HG02571 (cell line): Measurements from ENCODE around the gene HSCB.
A peak's percentile ranks its signal among the peaks of the same experiment; 100 is the strongest.
"Not testable (repeated sequence)": the region's sequence is repeated elsewhere in the genome, so short reads cannot be mapped to it uniquely, and the experiment has no call there.

Experiments
- ATAC-seq: cut with Tn5 transposase; IDR thresholded peaks from one replicate; pipeline ENCODE4 v1.9.1; 2021; ENCODE audit warnings: mild to moderate bottlenecking, moderate library complexity; ENCODE audit not compliant: unreplicated experiment

HSCB gene, protein sequence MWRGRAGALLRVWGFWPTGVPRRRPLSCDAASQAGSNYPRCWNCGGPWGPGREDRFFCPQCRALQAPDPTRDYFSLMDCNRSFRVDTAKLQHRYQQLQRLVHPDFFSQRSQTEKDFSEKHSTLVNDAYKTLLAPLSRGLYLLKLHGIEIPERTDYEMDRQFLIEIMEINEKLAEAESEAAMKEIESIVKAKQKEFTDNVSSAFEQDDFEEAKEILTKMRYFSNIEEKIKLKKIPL

DNA sequence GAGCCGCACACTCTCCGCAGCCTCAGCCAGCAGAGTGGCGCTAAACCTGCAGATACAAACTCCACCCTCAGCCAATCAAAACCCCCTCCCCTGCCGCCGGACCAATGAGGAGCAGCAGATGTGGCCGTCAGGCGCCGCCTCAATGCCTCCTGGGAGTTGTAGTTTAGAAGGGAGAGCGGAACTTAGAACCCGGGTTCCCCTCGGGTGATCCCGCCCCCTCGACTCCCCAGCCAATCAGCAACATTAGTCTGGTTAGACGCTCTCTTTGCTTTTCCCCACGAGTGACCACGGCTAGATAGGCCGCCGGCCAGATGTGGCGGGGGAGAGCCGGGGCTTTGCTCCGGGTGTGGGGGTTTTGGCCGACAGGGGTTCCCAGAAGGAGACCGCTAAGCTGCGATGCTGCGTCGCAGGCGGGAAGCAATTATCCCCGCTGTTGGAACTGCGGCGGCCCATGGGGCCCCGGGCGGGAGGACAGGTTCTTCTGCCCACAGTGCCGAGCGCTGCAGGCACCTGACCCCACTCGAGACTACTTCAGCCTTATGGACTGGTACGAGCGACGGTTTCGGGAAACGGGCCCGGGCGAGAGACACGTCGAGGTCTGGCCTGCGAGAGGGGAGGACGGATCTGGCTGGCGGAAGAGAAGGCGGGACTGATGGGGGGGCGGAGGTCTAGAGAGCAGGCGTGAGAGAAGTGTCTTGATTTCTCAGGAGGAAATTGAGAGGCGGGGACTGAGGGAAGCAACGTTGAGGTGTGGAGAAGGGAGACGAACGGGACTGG is at the start of gene HSCB, which contains the start of gene CHEK2:
Gene HSCB (plus strand): TSS at position 255 of the 777 bp plus-strand sequence. CDS start 57 bp downstream, at position 312.
Gene CHEK2 (minus strand): TSS at position 36 of the 777 bp plus-strand sequence. CDS start 7,099 bp downstream, outside the sequence.
- ATAC-seq = peak; percentile 92

DNA sequence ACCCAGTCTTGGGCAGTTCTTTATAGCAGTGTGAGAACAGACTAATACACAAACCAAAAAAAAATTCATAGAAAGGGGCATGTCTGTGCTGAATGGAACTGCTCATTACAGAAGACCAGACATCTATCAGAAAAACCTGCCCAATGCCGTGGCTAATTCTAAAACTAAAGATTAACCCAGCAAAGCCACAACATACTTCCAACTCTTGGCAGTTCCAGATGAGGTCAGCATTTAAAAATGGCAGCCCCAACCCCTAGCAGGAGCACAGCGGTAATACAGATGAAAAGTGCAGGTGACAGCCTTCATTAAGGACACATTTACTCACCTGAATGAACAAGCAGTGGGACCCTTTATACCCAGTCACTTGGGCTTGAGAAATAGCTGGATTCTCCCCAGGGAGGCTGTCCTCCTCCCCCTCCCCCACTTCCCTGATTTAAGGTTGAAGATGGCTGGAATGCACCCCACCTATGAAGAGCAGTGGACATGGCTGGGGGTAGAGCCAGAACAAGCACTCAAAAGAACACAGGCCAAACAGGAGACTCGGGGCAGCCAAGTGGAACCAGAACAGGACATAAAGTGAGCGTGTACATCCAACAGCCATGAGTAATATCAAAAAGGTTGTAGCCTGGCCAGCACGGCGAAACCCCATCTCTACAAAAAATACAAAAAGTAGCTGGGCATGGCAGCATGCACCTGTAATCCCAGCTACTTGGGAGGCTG is 48.6 kb upstream of the HSCB start:
- not testable (repeated sequence) for ATAC-seq

DNA sequence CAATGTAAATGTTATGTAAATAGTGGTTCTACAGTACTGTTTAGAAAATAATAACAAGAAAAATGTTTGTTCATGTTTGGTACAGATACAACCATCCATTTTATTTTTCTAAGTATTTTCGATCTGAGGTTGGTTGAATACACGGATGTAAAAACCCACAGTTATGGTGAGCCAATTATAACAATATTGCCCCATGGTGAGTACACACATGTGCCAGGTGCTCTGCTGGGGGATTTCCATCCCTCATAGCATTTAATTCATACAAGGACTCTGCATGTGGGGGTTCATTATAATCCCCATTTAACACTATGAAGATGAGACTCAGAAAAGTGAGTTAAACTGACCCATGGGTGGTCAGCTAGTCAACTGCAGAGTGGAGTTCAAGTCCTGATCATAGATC is 38.9 kb upstream of the HSCB start:
- ATAC-seq = no peak

DNA sequence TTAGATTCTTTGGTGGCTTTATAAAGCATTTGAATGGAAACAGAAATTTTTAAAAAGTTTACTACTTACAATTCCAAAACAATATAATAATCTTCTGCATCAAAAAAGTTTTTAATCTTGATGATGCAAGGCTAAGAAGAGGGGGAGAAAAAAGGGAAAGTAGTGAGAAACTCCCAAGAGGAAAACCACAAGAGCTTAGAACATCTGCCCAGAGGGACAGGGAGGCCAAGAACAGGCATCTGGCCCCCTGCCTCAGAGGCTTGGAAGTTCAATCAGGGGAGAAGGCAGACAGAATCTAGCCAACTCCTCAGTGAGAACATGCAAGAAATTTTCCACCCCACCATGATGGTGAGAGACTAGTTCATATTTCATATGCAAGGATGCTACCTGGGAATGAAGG is 38.4 kb upstream of the HSCB start:
- no peak for ATAC-seq

DNA sequence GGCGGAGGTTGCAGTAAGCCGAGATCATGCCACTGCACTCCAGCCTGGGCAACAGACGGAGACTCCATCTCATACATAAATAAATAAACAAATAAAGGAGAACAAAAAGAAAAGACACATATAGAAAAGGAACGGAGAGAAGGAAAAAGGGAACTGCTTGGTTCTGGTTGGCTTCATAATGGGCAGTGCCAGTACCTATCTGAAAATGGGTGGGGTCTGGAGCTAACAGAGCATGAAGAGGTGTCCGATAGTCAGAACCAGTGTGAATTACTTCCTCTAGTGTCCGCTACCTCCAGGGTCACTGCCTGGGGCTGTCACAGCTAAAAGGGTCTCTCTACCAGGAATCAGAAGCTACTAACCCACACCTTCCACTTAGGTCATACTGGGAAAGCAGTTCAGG is 35.0 kb upstream of the HSCB start:
- no peak for ATAC-seq

DNA sequence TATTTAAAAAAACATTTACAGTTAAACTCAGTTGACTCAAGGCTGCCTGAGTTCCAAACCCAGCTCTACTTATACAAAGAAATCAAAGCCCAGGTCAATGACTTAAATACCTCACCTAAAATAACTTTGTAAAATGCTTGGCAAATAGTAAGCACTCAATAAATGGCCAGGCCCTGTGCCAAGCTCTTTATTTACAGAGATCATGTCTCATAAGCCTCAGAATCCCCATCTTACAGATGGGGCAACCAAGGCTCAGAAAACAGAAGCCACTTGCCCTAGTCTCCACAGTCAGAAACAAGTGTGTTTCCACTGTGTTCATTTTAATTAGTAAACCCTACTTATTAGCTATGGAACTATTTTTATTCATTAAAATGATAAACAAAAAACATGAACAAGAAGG is 31.7 kb upstream of the HSCB start:
- ATAC-seq = no peak

DNA sequence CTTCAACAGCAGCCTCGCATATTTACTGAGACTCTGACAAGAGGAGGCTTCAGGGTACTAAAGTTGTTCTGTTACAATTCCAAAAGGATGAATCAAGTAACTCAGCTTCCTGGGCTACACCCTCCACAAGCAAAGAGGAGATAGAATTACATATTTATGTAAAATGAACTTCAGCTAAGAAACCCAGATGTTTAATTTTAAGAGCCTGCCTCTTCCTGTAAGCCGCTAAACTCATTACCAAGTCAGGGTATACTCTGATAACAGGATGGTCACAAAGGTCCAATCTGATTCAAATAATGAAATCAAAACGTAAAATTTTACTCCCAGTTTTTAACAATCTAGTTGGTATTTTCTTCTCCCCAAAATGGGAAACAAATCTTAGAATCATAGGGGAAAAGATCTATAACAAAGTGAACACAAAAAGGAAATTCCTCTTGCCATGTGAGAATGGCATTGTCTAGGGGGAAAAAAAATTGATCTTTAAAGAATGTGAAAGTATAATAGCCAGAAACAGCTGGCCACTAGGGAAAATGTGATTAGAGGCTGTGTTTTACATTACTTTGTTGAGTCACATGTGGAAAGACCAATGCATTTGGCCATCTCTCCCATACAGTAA is 31.2 kb upstream of the HSCB start:
- no peak for ATAC-seq

DNA sequence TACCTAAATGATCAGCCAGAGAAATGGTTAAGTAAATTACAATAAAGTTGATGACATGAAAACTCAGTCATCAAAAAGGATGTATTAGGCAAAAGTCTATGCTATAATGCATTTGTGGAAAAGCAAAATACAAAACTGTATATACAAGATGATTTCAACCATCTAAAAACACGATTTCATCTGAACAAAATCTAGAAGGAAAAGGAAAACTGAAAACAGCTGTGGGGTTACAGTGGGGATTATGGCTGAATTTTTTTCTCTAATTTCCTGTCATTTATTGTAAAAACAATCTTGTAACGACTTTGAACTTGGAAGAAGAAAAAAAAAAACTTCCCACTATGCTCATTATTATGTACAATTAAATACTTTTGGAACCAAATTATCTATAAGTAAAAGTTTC is 30.5 kb upstream of the HSCB start:
- no peak for ATAC-seq

DNA sequence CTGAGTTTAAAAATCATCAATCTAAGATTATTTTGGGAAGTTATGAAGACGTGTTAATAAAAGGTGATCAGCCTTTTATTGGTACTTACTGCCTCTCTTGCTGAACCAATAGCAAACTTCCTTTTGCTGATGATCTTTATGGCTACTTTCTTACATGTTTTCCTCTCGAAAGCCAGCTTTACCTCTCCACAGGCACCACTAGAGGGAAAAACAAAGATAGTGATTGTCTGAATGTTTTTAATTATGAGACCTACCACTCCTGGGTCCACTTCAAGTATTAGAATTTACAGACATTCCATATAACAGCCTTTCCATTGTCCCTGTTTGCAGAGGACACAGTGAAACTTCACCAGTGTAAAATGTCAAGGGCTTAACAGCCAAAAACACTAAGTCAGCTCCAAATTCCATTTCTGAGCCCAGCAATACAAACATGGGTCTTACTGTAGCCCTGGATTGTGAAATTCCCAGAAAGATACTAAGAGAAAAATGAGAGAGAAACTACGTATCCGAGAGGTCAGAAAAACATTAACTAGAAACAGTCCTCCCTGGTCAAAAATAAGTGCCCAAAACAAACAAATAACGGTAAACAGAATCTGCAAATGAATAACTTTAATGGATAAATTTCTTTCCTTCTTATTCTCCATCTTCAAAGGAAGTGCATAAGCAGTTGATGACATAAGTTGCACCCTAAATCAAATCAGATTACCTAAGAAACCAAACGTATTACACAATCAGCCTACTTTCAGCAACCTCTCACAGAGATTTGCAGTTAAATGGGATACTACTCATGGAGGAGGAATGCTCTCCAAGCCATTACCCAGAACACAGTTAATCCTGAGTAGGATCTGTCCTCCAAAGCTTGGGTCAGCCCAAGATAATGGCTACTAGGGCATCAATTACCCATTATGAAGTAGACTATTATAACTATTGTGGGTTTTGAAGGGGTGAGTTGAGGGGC is 29.7 kb upstream of the HSCB start:
- no peak for ATAC-seq

DNA sequence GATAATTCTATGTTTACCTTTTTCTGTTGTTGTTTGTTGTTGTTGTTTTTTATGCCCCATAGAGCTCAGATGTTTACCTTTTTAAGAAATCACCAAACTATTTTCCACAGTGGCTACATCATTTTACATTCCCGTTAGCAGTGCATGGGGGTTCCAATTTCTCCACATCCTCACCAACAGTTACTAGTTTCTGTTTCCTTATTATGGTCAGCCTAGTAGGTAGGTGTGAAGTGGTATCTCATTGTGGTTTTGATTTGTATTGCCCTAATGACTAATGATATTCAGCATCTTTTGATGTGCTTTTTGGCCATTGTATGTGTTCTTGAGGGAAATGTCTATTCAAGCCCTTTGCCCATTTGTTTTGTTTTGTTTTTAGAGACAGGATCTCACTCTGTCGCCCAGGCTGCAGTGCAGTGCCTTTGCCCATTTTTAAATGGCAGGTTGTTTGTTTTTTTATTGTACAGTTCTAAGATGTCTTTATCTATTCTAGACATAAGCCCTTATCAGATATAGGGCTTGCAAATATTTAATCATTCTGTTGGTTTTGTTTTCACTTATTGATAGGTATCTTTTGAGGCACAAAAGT is 27.7 kb upstream of the HSCB start:
- no peak for ATAC-seq

DNA sequence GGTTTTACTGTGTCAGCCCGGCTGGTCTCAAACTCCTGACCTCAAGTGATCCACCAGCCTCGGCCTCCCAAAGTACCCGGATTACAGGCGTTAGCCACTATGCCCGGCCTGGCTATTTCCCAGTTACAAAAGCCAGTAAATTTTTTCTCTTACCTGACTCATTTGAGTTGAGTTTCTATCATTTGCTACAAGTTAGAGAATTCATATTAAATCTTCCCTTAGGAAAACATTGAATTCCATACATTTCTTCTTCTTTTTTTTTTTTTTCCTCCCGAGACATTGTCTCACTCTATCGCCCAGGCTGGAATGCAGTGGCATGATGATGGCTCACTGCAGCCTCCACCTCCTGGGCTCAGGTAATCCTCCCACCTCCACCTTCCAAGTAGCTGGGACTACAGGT is 26.2 kb upstream of the HSCB start:
- no peak for ATAC-seq

DNA sequence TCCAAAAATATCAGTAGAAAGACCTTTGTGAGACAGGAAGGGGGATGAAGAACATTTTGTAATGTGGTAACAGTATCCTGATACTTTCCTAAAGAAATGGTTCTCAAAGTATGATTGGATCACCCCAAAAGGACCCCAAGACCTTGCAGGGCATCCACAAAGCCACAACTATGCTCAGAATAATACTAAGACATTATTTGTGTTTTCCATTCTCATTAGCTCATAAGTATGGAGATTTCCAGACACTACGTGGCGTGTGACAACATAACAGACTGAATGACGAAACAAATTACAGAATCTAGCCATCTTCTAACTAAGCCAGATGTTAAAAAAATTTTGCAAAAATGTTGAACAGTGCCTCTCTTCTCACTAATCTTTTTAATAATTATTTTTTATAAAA is 25.2 kb upstream of the HSCB start:
- ATAC-seq = no peak

DNA sequence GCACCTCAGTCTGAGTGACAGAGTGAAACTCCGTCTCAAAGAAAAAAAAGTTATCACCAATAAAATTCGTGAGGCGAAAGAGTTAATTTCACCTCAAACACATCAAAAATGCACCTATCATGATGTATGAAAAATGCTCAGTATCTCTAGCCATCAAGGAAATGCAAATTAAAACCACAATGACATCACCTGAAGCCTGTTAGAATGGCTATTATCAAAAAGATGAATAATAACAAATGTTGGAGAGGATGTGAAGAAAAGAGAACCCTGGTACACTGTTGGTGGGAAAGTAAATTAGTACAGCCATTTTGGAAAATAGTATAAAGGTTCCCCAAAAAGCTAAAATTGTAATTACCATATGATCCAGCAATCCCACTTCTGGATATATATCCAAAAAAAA is 23.8 kb upstream of the HSCB start:
- ATAC-seq = no peak

DNA sequence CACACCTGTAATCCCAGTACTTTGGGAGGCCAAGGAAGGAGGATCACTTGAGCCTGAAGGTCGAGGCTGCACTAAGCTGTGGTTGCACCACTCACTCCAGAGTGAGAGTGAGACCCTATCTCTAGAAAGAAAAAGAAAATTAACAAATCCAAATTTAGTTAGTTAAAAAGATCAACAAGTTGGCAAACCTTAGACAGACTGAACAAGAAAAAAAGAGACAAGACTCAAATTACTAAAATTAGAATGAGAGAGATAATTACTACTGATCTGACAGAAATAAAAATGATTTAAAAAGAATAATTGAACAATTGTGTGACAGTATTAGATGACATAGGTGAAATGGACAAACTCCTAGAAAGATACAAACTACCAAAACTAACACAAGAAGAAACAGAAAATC is 13.8 kb upstream of the HSCB start:
- no peak for ATAC-seq

DNA sequence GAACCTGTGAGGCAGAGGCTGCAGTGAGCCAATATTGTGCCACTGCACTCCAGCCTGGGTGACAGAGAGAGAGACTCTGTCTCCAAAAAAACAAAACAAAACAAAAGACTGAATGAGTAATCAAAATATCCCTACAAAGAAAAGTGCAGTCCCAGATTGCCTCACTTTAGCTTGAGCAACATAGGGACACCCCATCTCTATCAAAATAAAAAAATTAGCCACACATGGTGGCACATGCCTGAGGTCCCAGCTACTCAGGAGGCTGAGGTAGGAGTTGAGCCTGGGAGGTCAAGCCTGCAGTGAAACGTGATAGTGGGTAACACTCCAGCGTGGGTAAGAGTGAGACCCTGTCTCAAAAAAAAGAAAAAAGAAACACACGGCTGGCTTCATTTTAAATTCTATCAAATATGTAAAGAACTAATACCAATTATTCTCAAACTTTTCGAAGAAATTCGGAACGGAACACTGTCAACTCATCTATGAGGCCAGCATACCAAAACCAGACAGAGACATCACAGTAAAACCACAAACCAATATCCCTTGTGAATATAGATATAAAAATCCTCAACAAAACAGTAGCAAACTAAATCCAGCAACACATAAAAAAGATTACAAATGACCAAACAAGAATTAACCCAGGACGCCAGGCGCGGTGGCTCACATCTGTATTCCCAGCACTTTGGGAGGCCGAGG is 13.1 kb upstream of the HSCB start:
- no peak for ATAC-seq

DNA sequence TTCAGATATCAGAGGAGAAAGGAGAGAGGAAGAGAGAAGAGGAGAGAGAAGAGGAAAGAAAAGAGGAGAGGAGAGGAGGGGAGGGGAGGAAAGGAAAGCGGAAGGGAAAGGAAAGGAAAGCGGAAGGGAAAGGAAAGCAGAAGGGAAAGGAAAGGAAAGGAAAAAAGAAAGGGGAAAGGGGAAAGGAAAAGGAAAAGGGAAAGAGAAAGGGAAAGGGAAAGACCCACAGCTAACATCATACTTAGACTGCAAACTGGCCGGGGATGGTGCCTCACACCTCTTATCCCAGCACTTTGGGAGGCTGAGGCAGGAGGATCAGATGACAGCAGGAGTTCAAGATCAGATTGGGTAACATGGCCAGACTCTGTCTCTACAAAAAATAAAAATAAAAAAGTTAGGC is 11.7 kb upstream of the HSCB start:
- ATAC-seq = no peak

DNA sequence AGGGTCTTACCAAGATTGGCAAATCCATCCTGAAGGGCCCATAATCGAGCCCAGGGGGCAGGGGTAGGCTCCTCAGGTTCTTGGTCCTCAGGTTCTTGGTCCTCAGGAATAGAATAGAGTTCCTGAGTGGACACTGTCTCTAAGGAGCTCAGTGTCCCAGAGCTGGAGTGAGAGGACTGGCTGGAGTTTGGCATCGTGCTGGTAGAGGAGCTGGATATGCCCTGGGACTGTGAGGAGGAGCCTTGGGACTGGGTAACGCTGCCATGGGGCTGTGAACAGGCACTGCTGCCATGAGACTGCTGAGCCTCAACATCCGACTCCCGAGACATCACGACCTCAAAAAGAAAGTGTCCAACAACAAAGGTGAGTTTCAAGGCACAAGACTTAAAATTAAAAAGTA is 7.4 kb upstream of the HSCB start:
- ATAC-seq = no peak

DNA sequence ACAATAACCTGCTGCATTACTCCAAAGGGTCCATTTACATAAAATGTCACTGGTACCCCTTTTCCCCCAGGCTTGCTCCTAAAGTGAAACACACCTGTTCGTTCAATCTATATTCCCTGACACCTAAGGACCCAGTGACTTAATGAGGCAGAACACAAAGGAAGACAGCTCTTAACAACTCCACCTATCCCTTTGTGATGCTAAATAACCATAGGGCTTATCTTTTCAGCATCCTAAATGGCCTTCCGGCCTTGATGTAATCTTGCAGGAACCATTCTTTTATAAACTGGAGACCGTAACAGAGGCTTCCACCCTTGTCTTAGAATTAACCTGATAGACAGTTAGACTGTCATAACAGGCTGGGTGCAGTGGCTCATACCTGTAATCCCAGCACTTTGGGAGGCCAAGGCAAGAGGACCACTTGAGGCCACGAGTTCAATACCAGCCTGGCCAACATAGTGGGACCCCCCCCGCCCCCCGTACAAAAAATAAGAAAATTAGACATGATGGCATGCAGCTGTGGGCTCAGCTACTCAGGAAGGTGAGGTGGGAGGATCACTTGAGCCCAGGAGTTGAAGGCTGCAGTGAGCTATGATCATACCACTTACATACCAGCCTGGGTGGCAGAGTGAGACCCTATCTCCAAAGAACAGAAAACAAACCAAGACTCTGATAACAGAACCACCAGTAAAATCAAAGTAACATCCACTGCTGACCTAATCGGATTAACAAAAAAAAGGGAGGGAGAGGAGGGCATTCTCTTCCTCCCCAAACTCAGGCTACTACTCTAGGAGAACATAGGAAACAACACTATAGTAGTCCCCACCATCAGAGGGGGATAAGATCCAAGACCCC is 5.3 kb upstream of the HSCB start:
- ATAC-seq = no peak
